Activated CD4-positive, CD25-positive, alpha-beta regulatory T cell treated with anti-CD3 and anti-CD28 coated beads, Interleukin-2, amount 50 U/mL, for 24 hours (primary cell): Measurements from ENCODE around the gene FBLIM1.
A peak's percentile ranks its signal among the peaks of the same experiment; 100 is the strongest.

Experiments used
- ATAC-seq, 2 donors: fragments of 150-1000 bp; cut with Tn5 transposase; one replicate each; pipeline ENCODE4 v1.10.0; 2021; ENCODE audit warnings: mild to moderate bottlenecking in 1 of 2, moderate library complexity in 1 of 2

Gene FBLIM1

GRCh38 chr1:15731735-15732685 is 26.6 kb upstream of the FBLIM1 start:
- no peak for ATAC-seq

GRCh38 chr1:15732686-15733081 is 25.9 kb upstream of the FBLIM1 start:
- ATAC-seq: no peak

GRCh38 chr1:15733218-15733725 is 25.3 kb upstream of the FBLIM1 start:
- ATAC-seq: no peak

- ATAC-seq: no peak
Observed at GRCh38 chr1:15733726-15734226, 24.8 kb upstream of the FBLIM1 start.

- no peak for ATAC-seq
Observed at GRCh38 chr1:15734296-15734695, 24.3 kb upstream of the FBLIM1 start.

- no peak for ATAC-seq
Observed at GRCh38 chr1:15734901-15735300, 23.7 kb upstream of the FBLIM1 start.

- no peak for ATAC-seq
Observed at GRCh38 chr1:15735304-15736037, 23.1 kb upstream of the FBLIM1 start.

GRCh38 chr1:15736038-15736891 is 22.3 kb upstream of the FBLIM1 start, which contains the start of gene SLC25A34:
SLC25A34 (plus strand) TSS chr1:15736258; CDS start chr1:15736486, 228 bp downstream.
- ATAC-seq: peak in 1 of 2 donors; percentile 5

GRCh38 chr1:15736892-15737261 is 21.7 kb upstream of the FBLIM1 start:
- ATAC-seq: no peak

- ATAC-seq: no peak
Observed at GRCh38 chr1:15737324-15738319, 21.0 kb upstream of the FBLIM1 start.

- ATAC-seq: no peak
Observed at GRCh38 chr1:15738416-15739113, 20.0 kb upstream of the FBLIM1 start.

- no peak for ATAC-seq
Observed at GRCh38 chr1:15739259-15739658, 19.3 kb upstream of the FBLIM1 start.

- no peak for ATAC-seq
Observed at GRCh38 chr1:15739745-15740144, 18.9 kb upstream of the FBLIM1 start.

GRCh38 chr1:15740924-15741850 is 17.4 kb upstream of the FBLIM1 start:
- ATAC-seq: peak; percentile 74 to 77

GRCh38 chr1:15742339-15742801 is 16.2 kb upstream of the FBLIM1 start, which contains the start of gene TMEM82:
TMEM82 (plus strand) TSS chr1:15742499; CDS start chr1:15742560, 61 bp downstream.
- ATAC-seq: no peak

GRCh38 chr1:15744122-15744679 is 14.4 kb upstream of the FBLIM1 start:
- no peak for ATAC-seq

- no peak for ATAC-seq
Observed at GRCh38 chr1:15747378-15747777, 11.2 kb upstream of the FBLIM1 start.

- no peak for ATAC-seq
Observed at GRCh38 chr1:15748264-15748663, 10.3 kb upstream of the FBLIM1 start.
